Neural progenitor cell (in vitro differentiated cells): ENCODE measurements around the gene IRF7. TPM values are rescaled to one million over a fixed set of nuclear protein-coding genes. Genes with fewer than 3 reads are reported as not detected.

Source experiments
- DNase-seq: peaks from one replicate; pipeline ENCODE4 v3.0.0-alpha.2; 2016; ENCODE audit warnings: low spot score
- H2AFZ ChIP-seq: fragments of 200-600 bp; sonication (generic); replicated peaks from 2 replicates; pipeline ENCODE4 v1.6.1; 2016; ENCODE audit warnings: antibody characterized with exemption
- H3F3A ChIP-seq: fragments of 200-600 bp; sonication (generic); 2 replicates; pipeline ENCODE4 v1.6.1; 2016; ENCODE audit warnings: antibody characterized with exemption, low read depth
- H3K27ac ChIP-seq: fragments of 200-600 bp; sonication (generic); 2 replicates; pipeline ENCODE4 v1.5.1; 2016; ENCODE audit warnings: mild to moderate bottlenecking
- H3K27me3 ChIP-seq: fragments of 200-600 bp; sonication (generic); 2 replicates; pipeline ENCODE4 v1.6.1; 2016; ENCODE audit warnings: mild to moderate bottlenecking, moderate library complexity
- H3K36me3 ChIP-seq: fragments of 200-600 bp; sonication (generic); 2 replicates; pipeline ENCODE4 v1.5.1; 2016
- H3K4me1 ChIP-seq: fragments of 200-600 bp; sonication (generic); 2 replicates; pipeline ENCODE4 v1.6.1; 2016; ENCODE audit warnings: mixed run types
- H3K4me2 ChIP-seq: fragments of 200-600 bp; sonication (generic); 2 replicates; pipeline ENCODE4 v1.6.1; 2016
- H3K4me3 ChIP-seq: fragments of 200-600 bp; sonication (generic); 2 replicates; pipeline ENCODE4 v1.5.1; 2016
- H3K79me2 ChIP-seq: fragments of 200-600 bp; sonication (generic); 2 replicates; pipeline ENCODE4 v1.6.1; 2016; ENCODE audit warnings: low read depth
- H3K9ac ChIP-seq: fragments of 200-600 bp; sonication (generic); 2 replicates; pipeline ENCODE4 v1.6.1; 2016
- H3K9me3 ChIP-seq: fragments of 200-600 bp; sonication (generic); 2 replicates; pipeline ENCODE4 v1.5.1; 2016; ENCODE audit warnings: low read depth
- H4K20me1 ChIP-seq: fragments of 200-600 bp; sonication (generic); 2 replicates; pipeline ENCODE4 v1.6.1; 2016; ENCODE audit warnings: low read depth
- H3K27ac Mint-ChIP-seq: 3 replicates; pipeline ENCODE4 v1.8.0; 2021; ENCODE audit warnings: mixed read lengths
- H3K27me3 Mint-ChIP-seq: 2 replicates; pipeline ENCODE4 v1.8.0; 2022; ENCODE audit warnings: low read depth, mild to moderate bottlenecking, inconsistent platforms, moderate library complexity, mixed read lengths; ENCODE audit not compliant: insufficient read depth
- H3K36me3 Mint-ChIP-seq: 3 replicates; pipeline ENCODE4 v1.8.0; 2021; ENCODE audit warnings: mixed read lengths
- H3K4me1 Mint-ChIP-seq: 3 replicates; pipeline ENCODE4 v1.8.0; 2021; ENCODE audit warnings: mixed read lengths
- H3K4me3 Mint-ChIP-seq: 3 replicates; pipeline ENCODE4 v1.8.0; 2021; ENCODE audit warnings: mild to moderate bottlenecking, moderate library complexity, mixed read lengths
- H3K9me3 Mint-ChIP-seq: 3 replicates; pipeline ENCODE4 v1.8.0; 2020; ENCODE audit warnings: mixed read lengths
- EZH2 ChIP-seq: fragments of 200-600 bp; sonication (generic); IDR thresholded peaks from 2 replicates; pipeline ENCODE4 v1.6.1; 2017; ENCODE audit warnings: antibody characterized with exemption, mild to moderate bottlenecking, moderate library complexity
- EZH2phosphoT487 ChIP-seq: fragments of 200-600 bp; sonication (generic); IDR thresholded peaks from 2 replicates; pipeline ENCODE4 v1.6.1; 2017; ENCODE audit warnings: antibody characterized with exemption
- total RNA-seq: library from RNA; depleted of rRNA; stranded (reverse); fragments of >200 nt; gene quantifications from 2 replicates; pipeline ENCODE4 v1.2.3, GENCODE V29; 2015; ENCODE audit warnings: low replicate concordance
- TF ChIP-seq, protein P1 (sequence below): fragments of 200-600 bp; sonication (generic); IDR thresholded peaks from 2 replicates; pipeline ENCODE4 v1.5.1; 2017; ENCODE audit warnings: antibody characterized with exemption, mild to moderate bottlenecking

IRF7 gene
- total RNA-seq: 4.3 and 18.4 TPM in 2 replicates

DNA sequence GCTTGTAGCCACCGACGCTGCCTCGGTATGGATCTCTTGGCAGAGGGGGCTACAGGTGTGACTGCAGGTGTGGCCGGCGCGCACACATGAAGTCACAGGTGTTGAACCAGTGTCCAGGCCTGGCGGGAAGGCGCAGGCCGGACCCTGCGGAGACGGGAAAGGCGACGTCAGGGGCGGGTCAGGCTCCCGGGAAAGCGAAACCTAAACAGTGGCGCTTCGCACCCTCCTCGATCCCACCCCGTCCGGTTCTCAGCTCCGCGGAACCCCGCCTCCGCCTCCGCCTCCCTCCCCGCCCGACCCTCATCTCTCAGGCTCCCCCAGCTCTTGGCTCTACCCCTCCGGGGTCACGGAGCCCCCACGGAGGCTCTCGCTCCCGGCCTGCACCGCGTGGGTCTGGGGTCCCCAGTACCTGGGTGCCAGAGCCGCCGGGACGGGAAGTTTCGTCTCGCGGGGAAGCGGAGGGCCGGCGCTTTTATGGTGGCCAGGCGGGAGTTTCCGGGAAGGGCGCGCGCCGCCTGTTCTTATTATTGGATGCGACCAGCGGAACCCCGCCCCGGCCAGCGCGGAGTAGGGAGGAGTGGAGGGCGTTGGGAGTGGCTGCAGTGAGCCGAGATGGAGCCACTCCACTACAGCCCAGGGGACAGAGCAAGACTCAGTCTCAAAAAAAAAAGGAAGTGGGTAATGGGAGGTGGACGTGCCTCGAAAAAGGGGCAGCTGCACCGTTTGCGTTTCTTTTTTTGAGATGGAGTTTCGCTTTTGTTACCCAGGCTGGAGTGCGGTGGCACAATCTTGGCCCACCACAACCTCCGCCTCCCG lies at the start of gene IRF7:
Gene IRF7 (minus strand): TSS at position 447 of the 816 bp plus-strand sequence. CDS start 586 bp downstream, outside the sequence.
- H3K36me3 Mint-ChIP-seq: peaks cover 4% of the 10 kb centered on the region
- Histone ChIP-seq H2AFZ (no peak within 1 kb of the TSS), H3K27ac (peak within 1 kb of the TSS; percentile 59), H3K36me3 (no peaks in the 10 kb centered on the region), H3K4me2 (peak within 1 kb of the TSS; percentile 91), H3K4me1 (no peaks in the 10 kb centered on the region), H3K27me3 (no peaks in the 10 kb centered on the region), H3K79me2 (peaks cover 5% of the 10 kb centered on the region), H4K20me1 (peaks cover 44% of the 10 kb centered on the region), H3F3A (peaks cover 32% of the 10 kb centered on the region), H3K9me3 (no peaks in the 10 kb centered on the region), H3K9ac (peak within 1 kb of the TSS; percentile 64), H3K4me3 (peak within 1 kb of the TSS; percentile 90)
- peaks cover 14% of the 10 kb centered on the region for H3K27me3 Mint-ChIP-seq
- H3K4me3 Mint-ChIP-seq: peak within 1 kb of the TSS; percentile 83
- H3K4me1 Mint-ChIP-seq: no peaks in the 10 kb centered on the region
- no peaks in the 10 kb centered on the region for H3K9me3 Mint-ChIP-seq
- TF ChIP-seq, protein P1, sequence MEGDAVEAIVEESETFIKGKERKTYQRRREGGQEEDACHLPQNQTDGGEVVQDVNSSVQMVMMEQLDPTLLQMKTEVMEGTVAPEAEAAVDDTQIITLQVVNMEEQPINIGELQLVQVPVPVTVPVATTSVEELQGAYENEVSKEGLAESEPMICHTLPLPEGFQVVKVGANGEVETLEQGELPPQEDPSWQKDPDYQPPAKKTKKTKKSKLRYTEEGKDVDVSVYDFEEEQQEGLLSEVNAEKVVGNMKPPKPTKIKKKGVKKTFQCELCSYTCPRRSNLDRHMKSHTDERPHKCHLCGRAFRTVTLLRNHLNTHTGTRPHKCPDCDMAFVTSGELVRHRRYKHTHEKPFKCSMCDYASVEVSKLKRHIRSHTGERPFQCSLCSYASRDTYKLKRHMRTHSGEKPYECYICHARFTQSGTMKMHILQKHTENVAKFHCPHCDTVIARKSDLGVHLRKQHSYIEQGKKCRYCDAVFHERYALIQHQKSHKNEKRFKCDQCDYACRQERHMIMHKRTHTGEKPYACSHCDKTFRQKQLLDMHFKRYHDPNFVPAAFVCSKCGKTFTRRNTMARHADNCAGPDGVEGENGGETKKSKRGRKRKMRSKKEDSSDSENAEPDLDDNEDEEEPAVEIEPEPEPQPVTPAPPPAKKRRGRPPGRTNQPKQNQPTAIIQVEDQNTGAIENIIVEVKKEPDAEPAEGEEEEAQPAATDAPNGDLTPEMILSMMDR: no peak
- TF ChIP-seq EZH2 (no peak), EZH2phosphoT487 (no peak)
- H3K27ac Mint-ChIP-seq: no peak within 1 kb of the TSS
- DNase-seq: peak; percentile 94

DNA sequence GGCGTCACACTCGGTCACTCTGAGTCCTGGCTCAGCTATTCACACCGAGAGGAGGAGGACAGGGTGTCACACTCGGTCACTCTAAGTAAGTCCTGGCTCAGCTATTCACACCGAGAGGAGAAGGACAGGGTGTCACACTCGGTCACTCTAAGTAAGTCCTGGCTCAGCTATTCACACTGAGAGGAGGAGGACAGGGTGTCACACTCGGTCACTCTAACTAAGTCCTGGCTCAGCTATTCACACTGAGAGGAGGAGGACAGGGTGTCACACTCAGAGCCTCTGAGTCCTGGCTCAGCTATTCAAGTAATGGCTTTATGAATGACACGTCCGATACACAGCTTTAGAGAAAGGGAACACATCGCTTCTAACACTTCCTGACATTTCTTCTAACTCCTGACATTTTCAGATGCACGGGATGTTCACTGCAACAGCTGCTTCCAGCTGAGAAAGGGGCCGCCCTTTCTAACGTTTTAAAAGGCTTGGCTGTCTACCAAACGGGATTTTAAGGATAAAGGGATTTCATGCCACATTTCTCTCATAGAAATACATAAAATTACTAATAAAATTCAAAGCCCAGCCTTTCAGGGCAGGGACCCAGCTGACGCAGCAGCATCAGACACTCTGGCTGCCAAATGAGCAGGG lies 49.4 kb upstream of the IRF7 start:
- DNase-seq: no peak
- H3K27ac ChIP-seq: no peak overlapping the region
- no peaks in the 10 kb centered on the region for H3K4me1 ChIP-seq
- Mint-ChIP-seq H3K4me3 (no peak overlapping the region), H3K36me3 (peaks cover 21% of the 10 kb centered on the region), H3K27me3 (peaks cover 9% of the 10 kb centered on the region), H3K9me3 (no peaks in the 10 kb centered on the region), H3K4me1 (no peaks in the 10 kb centered on the region), H3K27ac (peak overlapping the region; percentile 76)
- H3K4me2 ChIP-seq: no peak overlapping the region
- TF ChIP-seq, protein P1: no peak
- TF ChIP-seq EZH2: no peak
- TF ChIP-seq EZH2phosphoT487: no peak
- H3K9ac ChIP-seq: no peak overlapping the region
- H3K27me3 ChIP-seq: no peaks in the 10 kb centered on the region
- no peak overlapping the region for H3K4me3 ChIP-seq
- no peaks in the 10 kb centered on the region for H3K79me2 ChIP-seq
- H3K9me3 ChIP-seq: no peaks in the 10 kb centered on the region
- peaks cover 10% of the 10 kb centered on the region for H4K20me1 ChIP-seq
- H3K36me3 ChIP-seq: no peaks in the 10 kb centered on the region
- H2AFZ ChIP-seq: no peak overlapping the region
- no peaks in the 10 kb centered on the region for H3F3A ChIP-seq

DNA sequence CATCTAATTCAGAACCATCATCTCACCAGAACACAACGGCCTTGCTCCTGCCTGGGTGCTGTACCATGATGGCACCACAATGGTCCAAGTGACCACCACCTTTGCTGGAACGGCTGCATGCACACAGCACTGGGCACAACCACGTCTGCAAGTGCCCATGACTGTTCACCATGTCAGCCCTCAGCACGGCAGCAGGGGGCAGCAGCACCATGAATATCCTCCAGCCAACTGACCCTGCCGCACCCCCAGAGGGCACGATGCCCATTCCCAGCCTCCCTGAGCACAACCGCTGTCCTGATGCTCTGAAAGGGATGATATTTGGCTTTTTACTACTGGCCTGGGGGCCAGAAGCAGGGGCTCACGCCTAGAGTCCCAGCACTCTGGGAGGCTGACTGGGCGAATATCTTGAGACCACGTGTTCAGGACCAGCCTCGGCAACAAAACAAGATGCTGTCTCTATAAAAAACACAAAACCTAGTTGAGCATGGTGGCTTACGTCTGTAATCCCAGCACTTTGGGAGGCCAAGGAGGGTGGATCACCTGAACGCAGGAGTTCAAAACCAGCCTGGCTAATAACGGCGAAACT lies 47.0 kb upstream of the IRF7 start:
- peaks cover 9% of the 10 kb centered on the region for H3K27me3 Mint-ChIP-seq
- Histone ChIP-seq H3F3A (no peaks in the 10 kb centered on the region), H2AFZ (no peak overlapping the region), H3K9ac (no peak overlapping the region), H3K4me1 (no peaks in the 10 kb centered on the region), H3K9me3 (no peaks in the 10 kb centered on the region), H3K27me3 (no peaks in the 10 kb centered on the region), H4K20me1 (peaks cover 10% of the 10 kb centered on the region), H3K79me2 (no peaks in the 10 kb centered on the region), H3K4me3 (no peak overlapping the region), H3K36me3 (no peaks in the 10 kb centered on the region), H3K27ac (no peak overlapping the region), H3K4me2 (no peak overlapping the region)
- TF ChIP-seq EZH2phosphoT487: no peak
- no peak for TF ChIP-seq EZH2
- TF ChIP-seq, protein P1: peak; percentile 75
- H3K9me3 Mint-ChIP-seq: no peaks in the 10 kb centered on the region
- H3K4me1 Mint-ChIP-seq: peaks cover 2% of the 10 kb centered on the region
- no peak overlapping the region for H3K27ac Mint-ChIP-seq
- no peak overlapping the region for H3K4me3 Mint-ChIP-seq
- peak; percentile 65 for DNase-seq
- H3K36me3 Mint-ChIP-seq: peaks cover 19% of the 10 kb centered on the region
